HEK293 (cell line): ENCODE measurements around the gene ADGRD1.

ENCODE experiments used
- CTCF ChIA-PET: fragments of 350-600 bp; formaldehyde crosslinking; extraction: SDS; loops from one replicate; lab custom pipeline; 2021; ENCODE audit warnings: antibody characterized with exemption; lab: Yijun Ruan, JAX
- POLR2A ChIA-PET: fragments of 300-600 bp; formaldehyde crosslinking; extraction: SDS; loops from one replicate; lab custom pipeline; 2020; ENCODE audit warnings: antibody characterized with exemption, inconsistent platforms; lab: Yijun Ruan, JAX
- H3K27ac ChIP-seq: fragments of 200-500 bp; sonication (Bioruptor generic); 2 replicates; pipeline ENCODE4 v1.5.1; 2014; ENCODE audit warnings: low read depth, low read length, control low read depth, inconsistent platforms; ENCODE audit errors: extremely low read depth
- H3K36me3 ChIP-seq, 2 experiments: fragments of 200-500 bp in 1 of 2; sonication (Bioruptor generic) in 1 of 2; 1 replicate in 1 of 2; 2 replicates in 1 of 2; pipeline ENCODE4 v1.5.1; 2014 to 2017; ENCODE audit warnings: inconsistent platforms in 2 of 2, low read length in 2 of 2; ENCODE audit not compliant: control insufficient read depth in 2 of 2, insufficient read depth in 1 of 2
- H3K4me1 ChIP-seq: fragments of 200-500 bp; sonication (Bioruptor generic); 2 replicates; pipeline ENCODE4 v1.5.1; 2014; ENCODE audit warnings: mild to moderate bottlenecking, low read length, inconsistent platforms; ENCODE audit not compliant: control insufficient read depth, insufficient read depth
- H3K4me3 ChIP-seq: 2 replicates; pipeline ENCODE4 v1.5.1; 2011; ENCODE audit warnings: low read depth, mild to moderate bottlenecking, control low read depth, low read length, moderate library complexity
- H3K9me3 ChIP-seq: fragments of 200-500 bp; sonication (Bioruptor generic); 2 replicates; pipeline ENCODE4 v1.5.1; 2014; ENCODE audit warnings: low read depth, low read length, inconsistent platforms; ENCODE audit not compliant: control insufficient read depth, insufficient read depth
- CTCF ChIP-seq: fragments of 450-650 bp; formaldehyde crosslinking; IDR thresholded peaks from 2 replicates; pipeline ENCODE4 v1.5.1; 2016; ENCODE audit warnings: missing biosample characterization, missing genetic modification characterization
- INSM2 ChIP-seq: fragments of 450-650 bp; formaldehyde crosslinking; IDR thresholded peaks from 2 replicates; pipeline ENCODE4 v1.5.1; 2016; ENCODE audit warnings: missing biosample characterization, missing genetic modification characterization
- PATZ1 ChIP-seq: fragments of 450-650 bp; formaldehyde crosslinking; IDR thresholded peaks from 2 replicates; pipeline ENCODE4 v1.5.1; 2016; ENCODE audit warnings: missing biosample characterization, missing genetic modification characterization
- SCRT2 ChIP-seq: fragments of 450-650 bp; formaldehyde crosslinking; IDR thresholded peaks from 2 replicates; pipeline ENCODE4 v1.5.1; 2016; ENCODE audit warnings: missing biosample characterization, missing genetic modification characterization
- YY2 ChIP-seq: fragments of 450-650 bp; formaldehyde crosslinking; IDR thresholded peaks from 2 replicates; pipeline ENCODE4 v1.5.1; 2016; ENCODE audit warnings: missing biosample characterization, missing genetic modification characterization
- ZBTB7A ChIP-seq: fragments of 450-650 bp; formaldehyde crosslinking; IDR thresholded peaks from 2 replicates; pipeline ENCODE4 v1.5.1; 2016; ENCODE audit warnings: low read depth, missing biosample characterization, missing genetic modification characterization
- ZFP3 ChIP-seq: fragments of 450-650 bp; formaldehyde crosslinking; IDR thresholded peaks from 2 replicates; pipeline ENCODE4 v1.5.1; 2016; ENCODE audit warnings: low read depth, missing biosample characterization, missing genetic modification characterization
- ZFP37 ChIP-seq: fragments of 450-650 bp; formaldehyde crosslinking; IDR thresholded peaks from 2 replicates; pipeline ENCODE4 v1.5.1; 2016; ENCODE audit warnings: missing biosample characterization, missing genetic modification characterization
- ZNF10 ChIP-seq: fragments of 450-650 bp; formaldehyde crosslinking; IDR thresholded peaks from 2 replicates; pipeline ENCODE4 v1.5.1; 2017; ENCODE audit warnings: missing biosample characterization, missing genetic modification characterization
- ZNF121 ChIP-seq: fragments of 450-650 bp; formaldehyde crosslinking; IDR thresholded peaks from 2 replicates; pipeline ENCODE4 v1.5.1; 2016; ENCODE audit warnings: missing biosample characterization, missing genetic modification characterization
- ZNF274 ChIP-seq, 2 experiments: fragments of 200-500 bp in 1 of 2; fragments of 450-650 bp in 1 of 2; sonication (Bioruptor generic) in 1 of 2; formaldehyde crosslinking in 1 of 2; IDR thresholded peaks; 2 replicates each; pipeline versions ENCODE4 v1.5.1 to v1.6.1; 2014 to 2016; ENCODE audit warnings: borderline replicate concordance in 1 of 2, inconsistent platforms in 1 of 2, low read length in 1 of 2, missing biosample characterization in 1 of 2, missing genetic modification characterization in 1 of 2
- ZNF555 ChIP-seq: fragments of 450-650 bp; formaldehyde crosslinking; conservative IDR thresholded peaks from 2 replicates; pipeline ENCODE4 v1.5.1; 2017; ENCODE audit warnings: missing biosample characterization, mild to moderate bottlenecking, missing genetic modification characterization, inconsistent platforms
- ZNF580 ChIP-seq: fragments of 450-650 bp; formaldehyde crosslinking; IDR thresholded peaks from 2 replicates; pipeline ENCODE4 v1.5.1; 2016; ENCODE audit warnings: missing biosample characterization, missing genetic modification characterization
- ZNF639 ChIP-seq: fragments of 450-650 bp; formaldehyde crosslinking; IDR thresholded peaks from 2 replicates; pipeline ENCODE4 v1.5.1; 2016; ENCODE audit warnings: missing biosample characterization, missing genetic modification characterization
- ZNF658 ChIP-seq: fragments of 450-650 bp; formaldehyde crosslinking; IDR thresholded peaks from 2 replicates; pipeline ENCODE4; 2016; ENCODE audit warnings: missing biosample characterization, missing genetic modification characterization
- ZNF785 ChIP-seq: fragments of 450-650 bp; formaldehyde crosslinking; IDR thresholded peaks from 2 replicates; pipeline ENCODE4 v1.5.1; 2016; ENCODE audit warnings: missing biosample characterization, missing genetic modification characterization
- ZSCAN23 ChIP-seq: fragments of 450-650 bp; formaldehyde crosslinking; IDR thresholded peaks from 2 replicates; pipeline ENCODE4 v1.5.1; 2016; ENCODE audit warnings: missing biosample characterization, missing genetic modification characterization
- ZSCAN30 ChIP-seq: fragments of 450-650 bp; IDR thresholded peaks from 2 replicates; pipeline ENCODE4 v1.5.1; 2018; ENCODE audit warnings: missing biosample characterization, mild to moderate bottlenecking, missing genetic modification characterization, moderate library complexity

Gene ADGRD1

GRCh38 chr12:131167334-131167733, 213.6 kb downstream of the ADGRD1 start:
- Histone ChIP-seq H3K4me1 (no peaks in the 10 kb centered on the region), H3K27ac (no peak overlapping the region), H3K36me3 (no peaks in the 10 kb centered on the region), H3K9me3 (no peaks in the 10 kb centered on the region), H3K4me3 (no peak overlapping the region)
- ChIA-PET POLR2A (no interaction called here), CTCF (interaction anchor here (1.1 kb wide), 1 partner anchor 35 kb away, joined by 5 read pairs; no protein-coding TSS in a partner anchor)
- no peak for TF ChIP-seq PATZ1
- TF ChIP-seq CTCF (tag by site-specific recombination) = no peak
- peak; percentile 85 for TF ChIP-seq ZFP37 (tag by site-specific recombination)

- H3K4me1 ChIP-seq = no peaks in the 10 kb centered on the region
- H3K27ac ChIP-seq = no peak overlapping the region
- no peaks in the 10 kb centered on the region for H3K9me3 ChIP-seq
- ChIA-PET POLR2A (no interaction called here), CTCF (no interaction called here)
- H3K4me3 ChIP-seq = no peak overlapping the region
- H3K36me3 ChIP-seq = no peaks in the 10 kb centered on the region
- TF ChIP-seq INSM2 (no peak), ZFP3 (tag by site-specific recombination) (no peak), ZNF658 (no peak), ZNF121 (tag by site-specific recombination) (no peak), YY2 (tag by site-specific recombination) (no peak), ZNF10 (tag by site-specific recombination) (no peak), ZNF274 (IDR thresholded peaks at IDR 0.05; ENCODE audit: low read length) (no peak), ZNF274 (tag by site-specific recombination; IDR thresholded peaks at IDR 0.05; ENCODE audit: borderline replicate concordance) (no peak), ZBTB7A (tag by site-specific recombination) (no peak), SCRT2 (tag by site-specific recombination) (no peak), ZSCAN30 (tag by site-specific recombination) (no peak), ZNF555 (tag by site-specific recombination) (no peak), ZSCAN23 (tag by site-specific recombination) (no peak), ZNF785 (tag by site-specific recombination) (no peak), ZNF639 (no peak), ZNF580 (tag by site-specific recombination) (no peak)
- TF ChIP-seq, all 188 proteins: peak for 0
Measured at GRCh38 chr12:131171029-131171428, 217.3 kb downstream of the ADGRD1 start.
